Measurements from ENCODE around the gene CASP14. TPM values are rescaled to one million over a fixed set of nuclear protein-coding genes. Genes with fewer than 3 reads are reported as not detected.
"Not testable (repeated sequence)": the region's sequence is repeated elsewhere in the genome, so short reads cannot be mapped to it uniquely, and the experiment has no call there.

Gene CASP14
- total RNA-seq, 4 donors from 2014 or later = not detected

GRCh38 chr19:15062036-15062435 is 12.8 kb downstream of the CASP14 start:
- no peak overlapping the region for H3K27ac ChIP-seq
- WGBS, 2 donors (ENCODE audit: low coverage in 1 of 2) = 84 to 87% methylated on average over 3 to 12 of the region's 12 CpGs
- no peaks in the 10 kb centered on the region for H3K36me3 ChIP-seq
- H3K4me3 ChIP-seq = no peak overlapping the region
- TF ChIP-seq EP300 (IDR thresholded peaks at IDR 0.05) (no peak), POLR2AphosphoS5 (IDR thresholded peaks at IDR 0.05) (no peak), POLR2A (IDR thresholded peaks at IDR 0.05) (no peak), CTCF (IDR thresholded peaks at IDR 0.05) (no peak)
- H3K27me3 ChIP-seq = peaks cover 59% of the 10 kb centered on the region
- no peaks in the 10 kb centered on the region for H3K4me1 ChIP-seq
- ATAC-seq = no peak
- H3K9me3 ChIP-seq = no peaks in the 10 kb centered on the region

- H3K4me3 ChIP-seq, H3K4me1 ChIP-seq, H3K27ac ChIP-seq, ATAC-seq, H3K9me3 ChIP-seq, H3K36me3 ChIP-seq: not testable (repeated sequence)
- WGBS, 2 donors (ENCODE audit: low coverage in 1 of 2) = 48 to 71% methylated on average over 1 to 4 of the region's 4 CpGs
- peaks cover 34% of the 10 kb centered on the region for H3K27me3 ChIP-seq
Measured at GRCh38 chr19:15070386-15070785, 21.1 kb downstream of the CASP14 start.

GRCh38 chr19:15072930-15073647 is 23.8 kb downstream of the CASP14 start:
- H3K9me3 ChIP-seq = no peaks in the 10 kb centered on the region
- no peak overlapping the region for H3K27ac ChIP-seq
- H3K4me3 ChIP-seq = no peak overlapping the region
- 62 to 87% methylated on average over 12 to 14 of the region's 23 CpGs for WGBS, 2 donors (ENCODE audit: low coverage in 1 of 2)
- TF ChIP-seq POLR2A (IDR thresholded peaks at IDR 0.05) (no peak), CTCF (IDR thresholded peaks at IDR 0.05) (no peak), EP300 (IDR thresholded peaks at IDR 0.05) (no peak), POLR2AphosphoS5 (IDR thresholded peaks at IDR 0.05) (no peak)
- H3K4me1 ChIP-seq = no peaks in the 10 kb centered on the region
- no peaks in the 10 kb centered on the region for H3K36me3 ChIP-seq
- peaks cover 21% of the 10 kb centered on the region for H3K27me3 ChIP-seq
- no peak for ATAC-seq

GRCh38 chr19:15074371-15074770 is 25.1 kb downstream of the CASP14 start:
- Histone ChIP-seq H3K9me3 (no peaks in the 10 kb centered on the region), H3K27ac (no peak overlapping the region), H3K4me1 (no peaks in the 10 kb centered on the region), H3K4me3 (no peak overlapping the region), H3K27me3 (peaks cover 21% of the 10 kb centered on the region), H3K36me3 (no peaks in the 10 kb centered on the region)
- WGBS, 2 donors (ENCODE audit: low coverage in 1 of 2) = 46 to 59% methylated on average over 2 of the region's 2 CpGs
- no peak for ATAC-seq
- TF ChIP-seq CTCF (IDR thresholded peaks at IDR 0.05) (no peak), POLR2A (IDR thresholded peaks at IDR 0.05) (no peak), POLR2AphosphoS5 (IDR thresholded peaks at IDR 0.05) (no peak), EP300 (IDR thresholded peaks at IDR 0.05) (no peak)

- no peak overlapping the region for H3K27ac ChIP-seq
- WGBS, 2 donors (ENCODE audit: low coverage in 1 of 2) = 64 to 77% methylated on average over 4 of the region's 4 CpGs
- H3K4me3 ChIP-seq = no peak overlapping the region
- no peaks in the 10 kb centered on the region for H3K9me3 ChIP-seq
- H3K36me3 ChIP-seq = no peaks in the 10 kb centered on the region
- H3K27me3 ChIP-seq = peaks cover 28% of the 10 kb centered on the region
- no peak for ATAC-seq
- no peaks in the 10 kb centered on the region for H3K4me1 ChIP-seq
- TF ChIP-seq POLR2A (IDR thresholded peaks at IDR 0.05) = no peak
- TF ChIP-seq CTCF (IDR thresholded peaks at IDR 0.05) = no peak
- no peak for TF ChIP-seq POLR2AphosphoS5 (IDR thresholded peaks at IDR 0.05)
- no peak for TF ChIP-seq EP300 (IDR thresholded peaks at IDR 0.05)
Measured at GRCh38 chr19:15075806-15076205, 26.5 kb downstream of the CASP14 start.

- peaks cover 64% of the 10 kb centered on the region for H3K27me3 ChIP-seq
- H3K27ac ChIP-seq, H3K36me3 ChIP-seq, H3K9me3 ChIP-seq, H3K4me1 ChIP-seq, H3K4me3 ChIP-seq, ATAC-seq: not testable (repeated sequence)
- 49 to 56% methylated on average over 3 of the region's 4 CpGs for WGBS, 2 donors (ENCODE audit: low coverage in 1 of 2)
Measured at GRCh38 chr19:15080002-15080401, 30.7 kb downstream of the CASP14 start.

All from gastroesophageal sphincter (tissue), 4 donors.